ENCODE results near the gene MEMO1.
A peak's percentile ranks its signal among the peaks of the same experiment; 100 is the strongest.

MEMO1 gene

GRCh38 chr2:31831585-31831984 lies 179.2 kb downstream of the MEMO1 start:
- Histone ChIP-seq H3K18ac (ENCODE audit: low read length) (no peak overlapping the region), H3K23ac (ENCODE audit: low read depth, low read length, poor library complexity) (no peak overlapping the region), H3K9me3 (replicated peaks in 1 of 2; ENCODE audit: control insufficient read depth in 2 of 2, insufficient read depth in 1 of 2, low read depth in 1 of 2, low read length in 2 of 2) (no peaks in the 10 kb centered on the region), H2AFZ (ENCODE audit: low read length) (no peak overlapping the region), H2BK15ac (ENCODE audit: low read length) (no peak overlapping the region), H3K36me3 (replicated peaks in 1 of 2; ENCODE audit: control insufficient read depth in 2 of 2, insufficient read depth in 2 of 2, low read length in 2 of 2) (no peaks in the 10 kb centered on the region), H3K4ac (ENCODE audit: low read length) (no peak overlapping the region), H2AK5ac (ENCODE audit: low read depth, low read length) (no peak overlapping the region), H3K14ac (ENCODE audit: low read length) (no peak overlapping the region), H2BK120ac (ENCODE audit: low read depth, low read length) (no peak overlapping the region), H3K27ac (replicated peaks; ENCODE audit: low read length) (no peak overlapping the region), H2BK5ac (ENCODE audit: low read length) (no peak overlapping the region), H3K79me1 (ENCODE audit: low read depth, low read length) (no peaks in the 10 kb centered on the region), H2BK12ac (ENCODE audit: low read length) (no peak overlapping the region), H3K4me3 (ENCODE audit: low read length in 2 of 2) (no peak overlapping the region), H3K4me1 (ENCODE audit: control insufficient read depth in 2 of 2, insufficient read depth in 1 of 2, low read depth in 1 of 2, low read length in 2 of 2) (no peaks in the 10 kb centered on the region), H3K9ac (ENCODE audit: low read depth, low read length, poor library complexity) (no peak overlapping the region), H3K27me3 (ENCODE audit: control insufficient read depth in 3 of 3, insufficient read depth in 3 of 3, low read depth in 1 of 3, low read length in 3 of 3) (no peaks in the 10 kb centered on the region), H4K91ac (ENCODE audit: low read depth, low read length, poor library complexity) (no peak overlapping the region), H3K4me2 (ENCODE audit: insufficient read depth, low read length, poor library complexity, severe bottlenecking) (no peak overlapping the region), H4K8ac (ENCODE audit: low read depth, low read length) (no peak overlapping the region)
- WGBS, 2 donors (ENCODE audit: extremely low coverage in 2 of 2, insufficient read length in 2 of 2, insufficient replicate concordance in 1 of 2) = no CpG with 5 or more reads among the region's 2 CpGs
- no peak for DNase-seq (ENCODE audit: low spot score)

GRCh38 chr2:31828891-31829290 lies 181.9 kb downstream of the MEMO1 start:
- WGBS, 2 donors (ENCODE audit: extremely low coverage in 2 of 2, insufficient read length in 2 of 2, insufficient replicate concordance in 1 of 2) = no CpG with 5 or more reads among the region's 2 CpGs
- no peak overlapping the region for H3K27ac ChIP-seq (replicated peaks; ENCODE audit: low read length)
- H3K36me3 ChIP-seq (replicated peaks in 1 of 2; ENCODE audit: control insufficient read depth in 2 of 2, insufficient read depth in 2 of 2, low read length in 2 of 2) = no peaks in the 10 kb centered on the region
- H3K4ac ChIP-seq (ENCODE audit: low read length) = no peak overlapping the region
- no peak overlapping the region for H3K4me3 ChIP-seq (ENCODE audit: low read length in 2 of 2)
- no peaks in the 10 kb centered on the region for H3K4me1 ChIP-seq (ENCODE audit: control insufficient read depth in 2 of 2, insufficient read depth in 1 of 2, low read depth in 1 of 2, low read length in 2 of 2)
- H2BK5ac ChIP-seq (ENCODE audit: low read length) = no peak overlapping the region
- no peak overlapping the region for H2BK120ac ChIP-seq (ENCODE audit: low read depth, low read length)
- H3K14ac ChIP-seq (ENCODE audit: low read length) = no peak overlapping the region
- no peak for DNase-seq (ENCODE audit: low spot score)
- no peak overlapping the region for H3K9ac ChIP-seq (ENCODE audit: low read depth, low read length, poor library complexity)
- no peaks in the 10 kb centered on the region for H3K9me3 ChIP-seq (replicated peaks in 1 of 2; ENCODE audit: control insufficient read depth in 2 of 2, insufficient read depth in 1 of 2, low read depth in 1 of 2, low read length in 2 of 2)
- no peaks in the 10 kb centered on the region for H3K79me1 ChIP-seq (ENCODE audit: low read depth, low read length)
- H2BK15ac ChIP-seq (ENCODE audit: low read length) = no peak overlapping the region
- H2BK12ac ChIP-seq (ENCODE audit: low read length) = no peak overlapping the region
- H2AFZ ChIP-seq (ENCODE audit: low read length) = no peak overlapping the region
- H3K27me3 ChIP-seq (ENCODE audit: control insufficient read depth in 3 of 3, insufficient read depth in 3 of 3, low read depth in 1 of 3, low read length in 3 of 3) = no peaks in the 10 kb centered on the region
- H3K4me2 ChIP-seq (ENCODE audit: insufficient read depth, low read length, poor library complexity, severe bottlenecking) = no peak overlapping the region
- no peak overlapping the region for H3K18ac ChIP-seq (ENCODE audit: low read length)
- H3K23ac ChIP-seq (ENCODE audit: low read depth, low read length, poor library complexity) = no peak overlapping the region
- no peak overlapping the region for H4K91ac ChIP-seq (ENCODE audit: low read depth, low read length, poor library complexity)
- H2AK5ac ChIP-seq (ENCODE audit: low read depth, low read length) = no peak overlapping the region
- no peak overlapping the region for H4K8ac ChIP-seq (ENCODE audit: low read depth, low read length)

- Histone ChIP-seq H3K9me3 (replicated peaks in 1 of 2; ENCODE audit: control insufficient read depth in 2 of 2, insufficient read depth in 1 of 2, low read depth in 1 of 2, low read length in 2 of 2) (peaks cover 0 to 9% of the 10 kb centered on the region in 2 donors), H4K91ac (ENCODE audit: low read depth, low read length, poor library complexity) (no peak overlapping the region), H3K27ac (replicated peaks; ENCODE audit: low read length) (no peak overlapping the region), H2BK15ac (ENCODE audit: low read length) (no peak overlapping the region), H3K27me3 (ENCODE audit: control insufficient read depth in 3 of 3, insufficient read depth in 3 of 3, low read depth in 1 of 3, low read length in 3 of 3) (no peaks in the 10 kb centered on the region), H3K23ac (ENCODE audit: low read depth, low read length, poor library complexity) (no peak overlapping the region), H2BK120ac (ENCODE audit: low read depth, low read length) (no peak overlapping the region), H2AK5ac (ENCODE audit: low read depth, low read length) (no peak overlapping the region), H3K79me1 (ENCODE audit: low read depth, low read length) (no peaks in the 10 kb centered on the region), H3K9ac (ENCODE audit: low read depth, low read length, poor library complexity) (no peak overlapping the region), H2BK12ac (ENCODE audit: low read length) (no peak overlapping the region), H3K36me3 (replicated peaks in 1 of 2; ENCODE audit: control insufficient read depth in 2 of 2, insufficient read depth in 2 of 2, low read length in 2 of 2) (no peaks in the 10 kb centered on the region), H3K4me3 (ENCODE audit: low read length in 2 of 2) (no peak overlapping the region), H2AFZ (ENCODE audit: low read length) (no peak overlapping the region), H3K14ac (ENCODE audit: low read length) (no peak overlapping the region), H3K4me2 (ENCODE audit: insufficient read depth, low read length, poor library complexity, severe bottlenecking) (no peak overlapping the region), H3K4ac (ENCODE audit: low read length) (no peak overlapping the region), H2BK5ac (ENCODE audit: low read length) (no peak overlapping the region), H3K4me1 (ENCODE audit: control insufficient read depth in 2 of 2, insufficient read depth in 1 of 2, low read depth in 1 of 2, low read length in 2 of 2) (no peaks in the 10 kb centered on the region), H4K8ac (ENCODE audit: low read depth, low read length) (no peak overlapping the region), H3K18ac (ENCODE audit: low read length) (no peak overlapping the region)
- no CpG with 5 or more reads among the region's 11 CpGs for WGBS, 2 donors (ENCODE audit: extremely low coverage in 2 of 2, insufficient read length in 2 of 2, insufficient replicate concordance in 1 of 2)
- no peak for DNase-seq (ENCODE audit: low spot score)
These were observed 187.2 kb downstream of the MEMO1 start for GRCh38 chr2:31823558-31823957.

GRCh38 chr2:31822587-31822986 lies 188.2 kb downstream of the MEMO1 start:
- no peak overlapping the region for H3K23ac ChIP-seq (ENCODE audit: low read depth, low read length, poor library complexity)
- no peak overlapping the region for H3K4ac ChIP-seq (ENCODE audit: low read length)
- H3K4me1 ChIP-seq (ENCODE audit: control insufficient read depth in 2 of 2, insufficient read depth in 1 of 2, low read depth in 1 of 2, low read length in 2 of 2) = no peaks in the 10 kb centered on the region
- no peak overlapping the region for H2AK5ac ChIP-seq (ENCODE audit: low read depth, low read length)
- H2AFZ ChIP-seq (ENCODE audit: low read length) = no peak overlapping the region
- no peak overlapping the region for H3K14ac ChIP-seq (ENCODE audit: low read length)
- H3K18ac ChIP-seq (ENCODE audit: low read length) = no peak overlapping the region
- no peak overlapping the region for H3K4me2 ChIP-seq (ENCODE audit: insufficient read depth, low read length, poor library complexity, severe bottlenecking)
- H3K9ac ChIP-seq (ENCODE audit: low read depth, low read length, poor library complexity) = no peak overlapping the region
- no peaks in the 10 kb centered on the region for H3K27me3 ChIP-seq (ENCODE audit: control insufficient read depth in 3 of 3, insufficient read depth in 3 of 3, low read depth in 1 of 3, low read length in 3 of 3)
- no peaks in the 10 kb centered on the region for H3K36me3 ChIP-seq (replicated peaks in 1 of 2; ENCODE audit: control insufficient read depth in 2 of 2, insufficient read depth in 2 of 2, low read length in 2 of 2)
- peaks cover 0 to 9% of the 10 kb centered on the region in 2 donors for H3K9me3 ChIP-seq (replicated peaks in 1 of 2; ENCODE audit: control insufficient read depth in 2 of 2, insufficient read depth in 1 of 2, low read depth in 1 of 2, low read length in 2 of 2)
- WGBS, 2 donors (ENCODE audit: extremely low coverage in 2 of 2, insufficient read length in 2 of 2, insufficient replicate concordance in 1 of 2) = no CpG with 5 or more reads among the region's 7 CpGs
- DNase-seq (ENCODE audit: low spot score) = no peak
- H3K4me3 ChIP-seq (ENCODE audit: low read length in 2 of 2) = peak overlapping the region in 1 of 2 donors; percentile 46
- H2BK120ac ChIP-seq (ENCODE audit: low read depth, low read length) = no peak overlapping the region
- H2BK5ac ChIP-seq (ENCODE audit: low read length) = no peak overlapping the region
- no peak overlapping the region for H4K8ac ChIP-seq (ENCODE audit: low read depth, low read length)
- no peak overlapping the region for H3K27ac ChIP-seq (replicated peaks; ENCODE audit: low read length)
- no peak overlapping the region for H2BK12ac ChIP-seq (ENCODE audit: low read length)
- H3K79me1 ChIP-seq (ENCODE audit: low read depth, low read length) = no peaks in the 10 kb centered on the region
- no peak overlapping the region for H2BK15ac ChIP-seq (ENCODE audit: low read length)
- no peak overlapping the region for H4K91ac ChIP-seq (ENCODE audit: low read depth, low read length, poor library complexity)
